PC-9 (cell line): ENCODE results near the gene PCNX3. TPM values are rescaled to one million over a fixed set of nuclear protein-coding genes. Genes with fewer than 3 reads are reported as not detected.

ENCODE experiments used
- BruUV-seq: library from RNA; stranded (reverse); fragments of 400-500 nt; replicated peaks from 2 replicates; lab custom pipeline; 2021; lab: Mats Ljungman, UMichigan
- CTCF ChIA-PET: fragments of 300-600 bp; sonication (Branson Sonifier 250); formaldehyde crosslinking; loops from one replicate; lab custom pipeline; 2022; ENCODE audit warnings: antibody characterized with exemption; lab: Charles Lee
- POLR2A ChIA-PET: fragments of 300-600 bp; sonication (Branson Sonifier 250); formaldehyde crosslinking; loops from one replicate; lab custom pipeline; 2022; ENCODE audit warnings: antibody characterized with exemption; ENCODE audit not compliant: unreplicated experiment; lab: Charles Lee
- DNase-seq, 2 experiments: peaks; one replicate each; pipeline versions ENCODE4 v3.0.0 to v3.0.0-alpha.2; 2015 to 2022; ENCODE audit warnings: mixed read lengths in 1 of 2
- H2AFZ ChIP-seq: fragments of 200-600 bp; sonication (generic); 2 replicates; pipeline ENCODE4 v1.8.1; 2017; ENCODE audit warnings: antibody characterized with exemption
- H3F3A ChIP-seq: fragments of 200-600 bp; sonication (generic); 2 replicates; pipeline ENCODE4 v1.8.1; 2017; ENCODE audit warnings: antibody characterized with exemption, mild to moderate bottlenecking, low read depth; ENCODE audit not compliant: insufficient read depth
- H3K27ac ChIP-seq: fragments of 200-600 bp; sonication (generic); 2 replicates; pipeline ENCODE4 v1.6.1; 2016; ENCODE audit warnings: mixed run types
- H3K27me3 ChIP-seq: fragments of 200-600 bp; sonication (generic); 2 replicates; pipeline ENCODE4 v1.6.1; 2016; ENCODE audit warnings: low read depth, mixed run types; ENCODE audit not compliant: insufficient read depth
- H3K36me3 ChIP-seq: fragments of 200-600 bp; sonication (generic); 2 replicates; pipeline ENCODE4 v1.6.1; 2016; ENCODE audit warnings: low read depth, mixed run types
- H3K4me1 ChIP-seq: fragments of 200-600 bp; sonication (generic); replicated peaks from 2 replicates; pipeline ENCODE4 v1.6.1; 2016; ENCODE audit warnings: mixed run types; ENCODE audit not compliant: insufficient read depth
- H3K4me2 ChIP-seq: fragments of 200-600 bp; sonication (generic); 2 replicates; pipeline ENCODE4 v1.6.1; 2017; ENCODE audit warnings: mixed run types
- H3K4me3 ChIP-seq: fragments of 200-600 bp; sonication (generic); 2 replicates; pipeline ENCODE4 v1.6.1; 2016; ENCODE audit warnings: mixed run types
- H3K79me2 ChIP-seq: fragments of 200-600 bp; sonication (generic); 2 replicates; pipeline ENCODE4 v1.6.1; 2017; ENCODE audit warnings: low read depth, mixed run types
- H3K9me2 ChIP-seq: fragments of 200-600 bp; sonication (generic); 2 replicates; pipeline ENCODE4 v1.8.1; 2017; ENCODE audit warnings: mild to moderate bottlenecking; ENCODE audit not compliant: insufficient read depth
- H3K9me3 ChIP-seq: fragments of 200-600 bp; sonication (generic); 2 replicates; pipeline ENCODE4 v1.8.1; 2016; ENCODE audit warnings: low read depth; ENCODE audit not compliant: insufficient read depth
- H4K20me1 ChIP-seq: fragments of 200-600 bp; sonication (generic); 2 replicates; pipeline ENCODE4 v1.8.1; 2017; ENCODE audit not compliant: insufficient read depth
- EZH2 ChIP-seq: fragments of 200-600 bp; sonication (generic); IDR thresholded peaks from 2 replicates; pipeline ENCODE4 v1.8.0; 2017; ENCODE audit warnings: antibody characterized with exemption, low read depth
- intact Hi-C: fragments of 100-400 bp; cut with micrococcal nuclease; formaldehyde crosslinking; loops from one replicate; pipeline ENCODE4 v1.10.0; 2022; ENCODE audit not compliant: unreplicated experiment
- total RNA-seq: library from RNA; stranded (reverse); gene quantifications from 2 replicates; pipeline ENCODE4 v1.2.3, GENCODE V29; 2021
- TF ChIP-seq, protein P1 (sequence below): fragments of 200-600 bp; sonication (generic); conservative IDR thresholded peaks from 2 replicates; pipeline ENCODE4 v1.6.1; 2017; ENCODE audit warnings: mixed run types, antibody characterized with exemption, mild to moderate bottlenecking, moderate library complexity

Gene PCNX3
- total RNA-seq, 1 experiment from 2014 or later = 76.9 TPM

GRCh38 chr11:65585396-65586246 lies 30.0 kb upstream of the PCNX3 start:
- POLR2A ChIA-PET = no interaction called here
- intact Hi-C loops = no loop called here
- CTCF ChIA-PET = interaction anchor here (0.6 kb wide), 1 partner anchor 15 kb away, joined by 3 read pairs; the partner anchor contains the start of gene ZNRD2

GRCh38 chr11:65586247-65586630 lies 29.3 kb upstream of the PCNX3 start:
- Histone ChIP-seq H3K36me3 (no peaks in the 10 kb centered on the region), H3K4me3 (no peak overlapping the region), H3K9me3 (no peaks in the 10 kb centered on the region), H3K9me2 (no peaks in the 10 kb centered on the region), H3K4me2 (no peak overlapping the region), H4K20me1 (no peaks in the 10 kb centered on the region), H2AFZ (no peak overlapping the region), H3F3A (peaks cover 42% of the 10 kb centered on the region; the same call in 1 of the 2 replicates), H3K27me3 (no peaks in the 10 kb centered on the region), H3K79me2 (no peaks in the 10 kb centered on the region), H3K4me1 (no peaks in the 10 kb centered on the region), H3K27ac (no peak overlapping the region)
- BruUV-seq = no TSS peak
- intact Hi-C loops = no loop called here
- no peak for DNase-seq
- TF ChIP-seq EZH2 = no peak
- TF ChIP-seq, protein P1, sequence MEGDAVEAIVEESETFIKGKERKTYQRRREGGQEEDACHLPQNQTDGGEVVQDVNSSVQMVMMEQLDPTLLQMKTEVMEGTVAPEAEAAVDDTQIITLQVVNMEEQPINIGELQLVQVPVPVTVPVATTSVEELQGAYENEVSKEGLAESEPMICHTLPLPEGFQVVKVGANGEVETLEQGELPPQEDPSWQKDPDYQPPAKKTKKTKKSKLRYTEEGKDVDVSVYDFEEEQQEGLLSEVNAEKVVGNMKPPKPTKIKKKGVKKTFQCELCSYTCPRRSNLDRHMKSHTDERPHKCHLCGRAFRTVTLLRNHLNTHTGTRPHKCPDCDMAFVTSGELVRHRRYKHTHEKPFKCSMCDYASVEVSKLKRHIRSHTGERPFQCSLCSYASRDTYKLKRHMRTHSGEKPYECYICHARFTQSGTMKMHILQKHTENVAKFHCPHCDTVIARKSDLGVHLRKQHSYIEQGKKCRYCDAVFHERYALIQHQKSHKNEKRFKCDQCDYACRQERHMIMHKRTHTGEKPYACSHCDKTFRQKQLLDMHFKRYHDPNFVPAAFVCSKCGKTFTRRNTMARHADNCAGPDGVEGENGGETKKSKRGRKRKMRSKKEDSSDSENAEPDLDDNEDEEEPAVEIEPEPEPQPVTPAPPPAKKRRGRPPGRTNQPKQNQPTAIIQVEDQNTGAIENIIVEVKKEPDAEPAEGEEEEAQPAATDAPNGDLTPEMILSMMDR = no peak
- POLR2A ChIA-PET = interaction anchor here (0.6 kb wide), 1 partner anchor 324 kb away, joined by 6 read pairs; the partner anchor contains the start of gene POLA2
- CTCF ChIA-PET = no interaction called here

More at GRCh38 chr11:65585396-65586246, 30.0 kb upstream of the PCNX3 start:
- TF ChIP-seq, protein P1 = no peak
- no peak for TF ChIP-seq EZH2
- no peaks in the 10 kb centered on the region for H3K79me2 ChIP-seq
- H3K27ac ChIP-seq = no peak overlapping the region
- DNase-seq = no peak
- H3K36me3 ChIP-seq = no peaks in the 10 kb centered on the region
- H3K27me3 ChIP-seq = no peaks in the 10 kb centered on the region
- H3K4me3 ChIP-seq = no peak overlapping the region
- H3K4me2 ChIP-seq = no peak overlapping the region
- H3F3A ChIP-seq = peaks cover 36% of the 10 kb centered on the region; the same call in 1 of the 2 replicates
- no peaks in the 10 kb centered on the region for H4K20me1 ChIP-seq
- no TSS peak for BruUV-seq
- H3K9me3 ChIP-seq = no peaks in the 10 kb centered on the region
- no peaks in the 10 kb centered on the region for H3K4me1 ChIP-seq
- H3K9me2 ChIP-seq = no peaks in the 10 kb centered on the region
- H2AFZ ChIP-seq = no peak overlapping the region

DNA sequence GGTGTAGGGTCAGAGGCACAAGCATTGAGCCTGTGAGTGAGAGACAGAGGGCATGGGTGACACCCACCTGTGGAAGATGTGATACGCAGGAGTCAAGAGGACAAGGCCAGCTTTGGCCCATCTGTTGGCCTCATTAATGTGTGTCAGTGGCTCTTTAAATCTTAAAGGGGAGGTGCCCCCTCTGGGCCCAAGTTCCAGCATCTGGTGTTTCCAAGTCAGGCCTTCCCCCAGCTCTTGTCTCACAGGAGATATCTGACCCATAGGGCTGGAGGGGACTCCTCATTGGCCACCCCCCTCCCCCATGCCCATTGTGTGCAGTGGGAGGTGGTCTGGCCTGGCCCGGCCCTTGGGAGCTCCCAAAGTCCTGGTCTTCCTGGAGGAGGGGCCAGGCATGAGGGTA lies 28.9 kb upstream of the PCNX3 start:
- no peaks in the 10 kb centered on the region for H3K4me1 ChIP-seq
- TF ChIP-seq, protein P1 = no peak
- TF ChIP-seq EZH2 = no peak
- H3F3A ChIP-seq = peaks cover 44% of the 10 kb centered on the region; the same call in 1 of the 2 replicates
- no peak for DNase-seq
- intact Hi-C loops = no loop called here
- H3K4me3 ChIP-seq = no peak overlapping the region
- no peaks in the 10 kb centered on the region for H3K9me2 ChIP-seq
- H4K20me1 ChIP-seq = no peaks in the 10 kb centered on the region
- no peak overlapping the region for H3K4me2 ChIP-seq
- no peaks in the 10 kb centered on the region for H3K36me3 ChIP-seq
- ChIA-PET POLR2A (interaction anchor here (0.6 kb wide), 1 partner anchor 325 kb away, joined by 6 read pairs; the partner anchor contains the start of gene POLA2), CTCF (no interaction called here)
- BruUV-seq = no TSS peak
- H3K27me3 ChIP-seq = no peaks in the 10 kb centered on the region
- H2AFZ ChIP-seq = no peak overlapping the region
- H3K9me3 ChIP-seq = no peaks in the 10 kb centered on the region
- no peaks in the 10 kb centered on the region for H3K79me2 ChIP-seq
- H3K27ac ChIP-seq = no peak overlapping the region
